IMR-90 (cell line): ENCODE data around the gene MPND. TPM values are rescaled to one million over a fixed set of nuclear protein-coding genes. Genes with fewer than 3 reads are reported as not detected.

Experiments
- ATAC-seq: fragments of 200-7000 bp; cut with Tn5 transposase; 2 replicates; pipeline ENCODE4 v1.9.1; 2020; ENCODE audit warnings: low read depth, mild to moderate bottlenecking, moderate library complexity
- BruUV-seq: library from RNA; stranded (reverse); fragments of 400-500 nt; replicated peaks from 2 replicates; lab custom pipeline; 2021; lab: Mats Ljungman, UMichigan
- CTCF ChIA-PET: fragments of 300-600 bp; formaldehyde crosslinking; extraction: SDS; loops from one replicate; lab custom pipeline; 2021; ENCODE audit warnings: antibody characterized with exemption; lab: Yijun Ruan, JAX
- POLR2A ChIA-PET: fragments of 300-600 bp; sonication (Branson Sonifier 250); formaldehyde crosslinking; loops from one replicate; lab custom pipeline; 2022; ENCODE audit warnings: antibody characterized with exemption; ENCODE audit not compliant: unreplicated experiment; lab: Charles Lee
- DNase-seq: peaks from one replicate; pipeline ENCODE4 v3.0.0; 2013
- H2AFZ ChIP-seq: replicated peaks from 2 replicates; pipeline ENCODE3; 2013; ENCODE audit warnings: low read length, mild to moderate bottlenecking; ENCODE audit not compliant: poor library complexity
- H2AK5ac ChIP-seq: 2 replicates; pipeline ENCODE4 v1.6.1; 2013; ENCODE audit warnings: low read depth, low read length, inconsistent platforms
- H2AK9ac ChIP-seq: replicated peaks from 2 replicates; pipeline ENCODE3; 2013; ENCODE audit warnings: mild to moderate bottlenecking, low read depth, low read length, moderate library complexity; ENCODE audit not compliant: poor library complexity
- H2BK120ac ChIP-seq: 2 replicates; pipeline ENCODE4 v1.6.1; 2013; ENCODE audit warnings: low read depth, low read length, inconsistent platforms
- H2BK15ac ChIP-seq: 3 replicates; pipeline ENCODE4 v1.6.1; 2013; ENCODE audit warnings: low read depth, low read length, inconsistent platforms
- H2BK20ac ChIP-seq: 2 replicates; pipeline ENCODE4 v1.6.1; 2013; ENCODE audit warnings: low read depth, mild to moderate bottlenecking, inconsistent platforms, low read length, moderate library complexity
- H2BK5ac ChIP-seq: 2 replicates; pipeline ENCODE4 v1.6.1; 2013; ENCODE audit warnings: mild to moderate bottlenecking, low read depth, low read length, inconsistent platforms; ENCODE audit not compliant: poor library complexity, severe bottlenecking
- H3K14ac ChIP-seq: replicated peaks from 2 replicates; pipeline ENCODE4 v1.6.1; 2013; ENCODE audit warnings: low read depth, low read length, inconsistent platforms
- H3K18ac ChIP-seq: 2 replicates; pipeline ENCODE4 v1.6.1; 2013; ENCODE audit warnings: low read depth, low read length, control low read depth
- H3K23ac ChIP-seq: 2 replicates; pipeline ENCODE4 v1.6.1; 2013; ENCODE audit warnings: low read depth, low read length, inconsistent platforms
- H3K27ac ChIP-seq: 2 replicates; pipeline ENCODE4 v1.5.1; 2013; ENCODE audit warnings: mild to moderate bottlenecking, control low read depth, low read length; ENCODE audit not compliant: insufficient read depth
- H3K27me3 ChIP-seq: 2 replicates; pipeline ENCODE4 v1.6.1; 2013; ENCODE audit warnings: low read length; ENCODE audit not compliant: control insufficient read depth, insufficient read depth
- H3K36me3 ChIP-seq: 2 replicates; pipeline ENCODE4 v1.6.1; 2013; ENCODE audit warnings: low read length, mixed read lengths; ENCODE audit not compliant: control insufficient read depth, insufficient read depth
- H3K4ac ChIP-seq: 2 replicates; pipeline ENCODE4 v1.6.1; 2013; ENCODE audit warnings: low read depth, low read length, inconsistent platforms
- H3K4me1 ChIP-seq: 2 replicates; pipeline ENCODE4 v1.6.1; 2013; ENCODE audit warnings: low read length, mixed read lengths; ENCODE audit not compliant: control insufficient read depth, insufficient read depth
- H3K4me2 ChIP-seq: 2 replicates; pipeline ENCODE4 v1.6.1; 2013; ENCODE audit warnings: low read depth, mild to moderate bottlenecking, control low read depth, low read length, moderate library complexity
- H3K4me3 ChIP-seq: 2 replicates; pipeline ENCODE4 v1.5.1; 2013; ENCODE audit warnings: low read depth, mild to moderate bottlenecking, control low read depth, low read length, moderate library complexity; ENCODE audit not compliant: insufficient read depth
- H3K56ac ChIP-seq: 2 replicates; pipeline ENCODE4 v1.6.1; 2013; ENCODE audit warnings: low read length, inconsistent platforms; ENCODE audit not compliant: insufficient read depth; ENCODE audit errors: extremely low read depth
- H3K79me1 ChIP-seq, 2 experiments: 2 replicates each; pipeline ENCODE4 v1.6.1; 2013; ENCODE audit warnings: low read length in 2 of 2, inconsistent platforms in 1 of 2, low read depth in 1 of 2
- H3K9ac ChIP-seq: 2 replicates; pipeline ENCODE4 v1.6.1; 2013; ENCODE audit warnings: low read depth, low read length, control low read depth
- H3K9me1 ChIP-seq: 2 replicates; pipeline ENCODE4 v1.6.1; 2013; ENCODE audit warnings: low read length, inconsistent platforms; ENCODE audit not compliant: insufficient read depth
- H3K9me3 ChIP-seq: 2 replicates; pipeline ENCODE4 v1.6.1; 2013; ENCODE audit warnings: low read length; ENCODE audit not compliant: control insufficient read depth, insufficient read depth
- H4K20me1 ChIP-seq: 2 replicates; pipeline ENCODE4 v1.6.1; 2013; ENCODE audit warnings: low read length, inconsistent platforms; ENCODE audit not compliant: insufficient read depth
- H4K5ac ChIP-seq: 2 replicates; pipeline ENCODE4 v1.6.1; 2013; ENCODE audit warnings: mild to moderate bottlenecking, low read depth, low read length, control low read depth
- H4K8ac ChIP-seq, 2 experiments: 2 replicates each; pipeline ENCODE4 v1.6.1; 2013; ENCODE audit warnings: low read depth in 2 of 2, low read length in 2 of 2, control low read depth in 1 of 2, inconsistent platforms in 1 of 2
- H4K91ac ChIP-seq: 2 replicates; pipeline ENCODE4 v1.6.1; 2013; ENCODE audit warnings: low read depth, low read length, inconsistent platforms; ENCODE audit not compliant: insufficient read depth
- RCOR1 ChIP-seq: IDR thresholded peaks from 2 replicates; pipeline ENCODE4 v1.6.1; 2012; ENCODE audit warnings: mild to moderate bottlenecking, low read length, improper control_type of control experiment; ENCODE audit not compliant: insufficient replicate concordance
- WGBS, 2 experiments: methylation state at CpG; one replicate each; pipeline versions ENCODE4 v1.1.5 to v1.1.7; 2013; ENCODE audit warnings: missing lambda C conversion rate in 2 of 2; ENCODE audit not compliant: insufficient read length in 1 of 2; ENCODE audit errors: extremely low coverage in 2 of 2; 5-methylcytosine and 5-hydroxymethylcytosine counted together
- dilution Hi-C: fragments of 300-500 bp; cut with HindIII; formaldehyde crosslinking; loops from one replicate; pipeline ENCODE4 v1.14.3; 2018; ENCODE audit warnings: low sequenced_read_pairs; ENCODE audit not compliant: unreplicated experiment
- in situ Hi-C: fragments of 300-500 bp; cut with MboI; formaldehyde crosslinking; loops from 3 replicates; pipeline ENCODE4 v1.14.3; 2019; ENCODE audit warnings: low sequenced_read_pairs, inconsistent platforms, mixed read lengths
- intact Hi-C: fragments of 100-400 bp; cut with micrococcal nuclease; formaldehyde crosslinking; loops from 2 replicates; pipeline ENCODE4 v1.10.0; 2022
- polyA plus RNA-seq, 3 experiments: library from polyadenylated mRNA; depleted of rRNA; stranded (reverse); fragments of >200 nt; gene quantifications; 2 replicates each; pipeline ENCODE4 v1.2.3, GENCODE V29; 2012; ENCODE audit warnings: low replicate concordance in 1 of 3
- total RNA-seq: library from RNA; depleted of rRNA; stranded (reverse); fragments of >200 nt; gene quantifications from 2 replicates; pipeline ENCODE4 v1.2.3, GENCODE V29; 2012
- TF ChIP-seq, protein P1 (sequence below): fragments of 150-350 bp; IDR thresholded peaks from 2 replicates; pipeline ENCODE4 v1.6.1; 2017; ENCODE audit warnings: mild to moderate bottlenecking, antibody characterized with exemption, low read length, low read depth
- TF ChIP-seq, protein P2 (sequence below): conservative IDR thresholded peaks from 2 replicates; pipeline ENCODE4 v1.5.1; 2012; ENCODE audit warnings: mild to moderate bottlenecking, low read depth, low read length, improper control_type of control experiment

The MPND gene
- total and polyA plus RNA-seq, 2 of the 4 experiments (the other 2 are of a cell fraction) = 2.3 to 8.1 TPM

DNA sequence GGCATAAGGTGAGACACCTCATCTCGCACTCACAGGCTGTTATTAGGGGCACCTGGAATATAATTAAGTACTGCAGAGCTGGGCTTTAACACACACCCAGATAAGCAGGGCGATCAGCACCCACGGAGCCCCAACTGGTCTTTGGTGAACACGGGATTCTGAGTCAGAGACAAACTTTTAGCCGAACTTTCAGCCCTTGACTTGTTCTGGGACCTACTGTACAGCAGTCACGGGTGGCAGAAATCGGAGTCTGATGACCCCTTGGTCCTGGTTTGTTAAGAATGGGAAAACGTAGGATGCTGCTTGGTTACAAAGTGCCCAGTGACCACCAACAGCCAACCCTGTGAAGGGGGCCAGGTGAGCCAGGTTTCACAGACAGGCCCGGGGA lies 47.9 kb downstream of the MPND start:
- peak overlapping the region; percentile 33 for H2AK9ac ChIP-seq
- peaks cover 18 to 90% of the 10 kb centered on the region in 2 experiments for H3K79me1 ChIP-seq
- in situ Hi-C loops (no loop called here), intact Hi-C loops (loop anchor here (2.0 kb wide), 1 partner anchor 16 kb away; no protein-coding TSS in a partner anchor), dilution Hi-C loops (no loop called here)
- WGBS, 2 experiments = 47% methylated on average over 8 of the region's 9 CpGs; no CpG with 5 or more reads in 1 of the 2 experiments
- H3K4me1 ChIP-seq = peaks cover 47% of the 10 kb centered on the region
- H2BK120ac ChIP-seq = peak overlapping the region; percentile 30; the same call in 1 of the 2 replicates
- ChIA-PET CTCF (interaction anchor here (0.8 to 2.8 kb wide), 2 partner anchors 9 to 124 kb away, joined by 3 to 7 read pairs; partner anchors contain the start of gene SH3GL1), POLR2A (no interaction called here)
- 0 out of 2 replicates have a peak overlapping the region, but pooled peaks have one; percentile 27 for H2BK20ac ChIP-seq
- H3K4me2 ChIP-seq = peak overlapping the region; percentile 15
- peak overlapping the region; percentile 36 for H3K27ac ChIP-seq
- H3K18ac ChIP-seq = peak overlapping the region; percentile 19
- TF ChIP-seq, protein P1, sequence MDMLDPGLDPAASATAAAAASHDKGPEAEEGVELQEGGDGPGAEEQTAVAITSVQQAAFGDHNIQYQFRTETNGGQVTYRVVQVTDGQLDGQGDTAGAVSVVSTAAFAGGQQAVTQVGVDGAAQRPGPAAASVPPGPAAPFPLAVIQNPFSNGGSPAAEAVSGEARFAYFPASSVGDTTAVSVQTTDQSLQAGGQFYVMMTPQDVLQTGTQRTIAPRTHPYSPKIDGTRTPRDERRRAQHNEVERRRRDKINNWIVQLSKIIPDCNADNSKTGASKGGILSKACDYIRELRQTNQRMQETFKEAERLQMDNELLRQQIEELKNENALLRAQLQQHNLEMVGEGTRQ = no peak
- TF ChIP-seq RCOR1 = no peak
- TF ChIP-seq, protein P2, sequence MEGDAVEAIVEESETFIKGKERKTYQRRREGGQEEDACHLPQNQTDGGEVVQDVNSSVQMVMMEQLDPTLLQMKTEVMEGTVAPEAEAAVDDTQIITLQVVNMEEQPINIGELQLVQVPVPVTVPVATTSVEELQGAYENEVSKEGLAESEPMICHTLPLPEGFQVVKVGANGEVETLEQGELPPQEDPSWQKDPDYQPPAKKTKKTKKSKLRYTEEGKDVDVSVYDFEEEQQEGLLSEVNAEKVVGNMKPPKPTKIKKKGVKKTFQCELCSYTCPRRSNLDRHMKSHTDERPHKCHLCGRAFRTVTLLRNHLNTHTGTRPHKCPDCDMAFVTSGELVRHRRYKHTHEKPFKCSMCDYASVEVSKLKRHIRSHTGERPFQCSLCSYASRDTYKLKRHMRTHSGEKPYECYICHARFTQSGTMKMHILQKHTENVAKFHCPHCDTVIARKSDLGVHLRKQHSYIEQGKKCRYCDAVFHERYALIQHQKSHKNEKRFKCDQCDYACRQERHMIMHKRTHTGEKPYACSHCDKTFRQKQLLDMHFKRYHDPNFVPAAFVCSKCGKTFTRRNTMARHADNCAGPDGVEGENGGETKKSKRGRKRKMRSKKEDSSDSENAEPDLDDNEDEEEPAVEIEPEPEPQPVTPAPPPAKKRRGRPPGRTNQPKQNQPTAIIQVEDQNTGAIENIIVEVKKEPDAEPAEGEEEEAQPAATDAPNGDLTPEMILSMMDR = no peak
- no peaks in the 10 kb centered on the region for H3K27me3 ChIP-seq
- H2BK5ac ChIP-seq = peak overlapping the region; percentile 26
- H3K9me1 ChIP-seq = peaks cover 21% of the 10 kb centered on the region
- peaks cover 89% of the 10 kb centered on the region for H4K20me1 ChIP-seq
- H4K91ac ChIP-seq = peak overlapping the region; percentile 25
- peak overlapping the region; percentile 75 for H3K4ac ChIP-seq
- no peaks in the 10 kb centered on the region for H3K9me3 ChIP-seq
- no peak for DNase-seq
- H3K9ac ChIP-seq = peak overlapping the region; percentile 49; the same call in 1 of the 2 replicates
- 0 out of 2 replicates have a peak overlapping the region, but pooled peaks have one; percentile 14 for H3K56ac ChIP-seq
- peak overlapping the region; percentile 26 for H3K14ac ChIP-seq
- H3K36me3 ChIP-seq = peaks cover 6% of the 10 kb centered on the region; the same call in 1 of the 2 replicates
- no peak overlapping the region for H2AFZ ChIP-seq
- H4K8ac ChIP-seq = peak overlapping the region; percentile 45 to 62; a peak in 3 of 4 replicates
- ATAC-seq = 0 out of 2 replicates have a peak, but pooled peaks have one; percentile 1
- H2AK5ac ChIP-seq = peak overlapping the region; percentile 69; the same call in 1 of the 2 replicates
- no peak overlapping the region for H3K4me3 ChIP-seq
- no TSS peak for BruUV-seq
- H3K23ac ChIP-seq = peak overlapping the region; percentile 85
- peak overlapping the region; percentile 19; the same call in 1 of the 2 replicates for H4K5ac ChIP-seq
- H2BK15ac ChIP-seq = peak overlapping the region; percentile 49; the same call in 1 of the 3 replicates
